Measurements from ENCODE around the gene ARID2.

DNA sequence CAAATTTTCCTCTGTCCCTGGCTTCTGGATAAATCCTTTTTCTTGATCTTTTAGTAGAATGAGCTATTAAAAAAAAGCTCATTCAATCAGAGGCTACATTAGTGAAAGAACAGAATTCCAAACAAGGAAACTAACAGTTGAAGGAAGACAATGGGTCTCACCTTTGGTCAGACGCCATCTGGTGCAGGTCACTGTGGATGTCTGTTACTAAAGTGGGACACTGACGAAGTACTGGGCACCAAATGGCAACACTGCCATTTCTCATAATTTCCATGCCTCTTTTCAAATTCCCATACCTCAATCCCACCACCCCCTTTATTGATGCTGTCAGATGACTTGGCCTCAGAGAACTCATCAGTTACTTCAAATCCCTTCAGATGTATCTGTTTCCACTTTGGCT lies 24.5 kb upstream of the ARID2 start:
- TF ChIP-seq, protein P1, sequence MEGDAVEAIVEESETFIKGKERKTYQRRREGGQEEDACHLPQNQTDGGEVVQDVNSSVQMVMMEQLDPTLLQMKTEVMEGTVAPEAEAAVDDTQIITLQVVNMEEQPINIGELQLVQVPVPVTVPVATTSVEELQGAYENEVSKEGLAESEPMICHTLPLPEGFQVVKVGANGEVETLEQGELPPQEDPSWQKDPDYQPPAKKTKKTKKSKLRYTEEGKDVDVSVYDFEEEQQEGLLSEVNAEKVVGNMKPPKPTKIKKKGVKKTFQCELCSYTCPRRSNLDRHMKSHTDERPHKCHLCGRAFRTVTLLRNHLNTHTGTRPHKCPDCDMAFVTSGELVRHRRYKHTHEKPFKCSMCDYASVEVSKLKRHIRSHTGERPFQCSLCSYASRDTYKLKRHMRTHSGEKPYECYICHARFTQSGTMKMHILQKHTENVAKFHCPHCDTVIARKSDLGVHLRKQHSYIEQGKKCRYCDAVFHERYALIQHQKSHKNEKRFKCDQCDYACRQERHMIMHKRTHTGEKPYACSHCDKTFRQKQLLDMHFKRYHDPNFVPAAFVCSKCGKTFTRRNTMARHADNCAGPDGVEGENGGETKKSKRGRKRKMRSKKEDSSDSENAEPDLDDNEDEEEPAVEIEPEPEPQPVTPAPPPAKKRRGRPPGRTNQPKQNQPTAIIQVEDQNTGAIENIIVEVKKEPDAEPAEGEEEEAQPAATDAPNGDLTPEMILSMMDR (tag by site-specific recombination; IDR thresholded peaks at IDR 0.05): no peak
- TF ChIP-seq, protein P2, sequence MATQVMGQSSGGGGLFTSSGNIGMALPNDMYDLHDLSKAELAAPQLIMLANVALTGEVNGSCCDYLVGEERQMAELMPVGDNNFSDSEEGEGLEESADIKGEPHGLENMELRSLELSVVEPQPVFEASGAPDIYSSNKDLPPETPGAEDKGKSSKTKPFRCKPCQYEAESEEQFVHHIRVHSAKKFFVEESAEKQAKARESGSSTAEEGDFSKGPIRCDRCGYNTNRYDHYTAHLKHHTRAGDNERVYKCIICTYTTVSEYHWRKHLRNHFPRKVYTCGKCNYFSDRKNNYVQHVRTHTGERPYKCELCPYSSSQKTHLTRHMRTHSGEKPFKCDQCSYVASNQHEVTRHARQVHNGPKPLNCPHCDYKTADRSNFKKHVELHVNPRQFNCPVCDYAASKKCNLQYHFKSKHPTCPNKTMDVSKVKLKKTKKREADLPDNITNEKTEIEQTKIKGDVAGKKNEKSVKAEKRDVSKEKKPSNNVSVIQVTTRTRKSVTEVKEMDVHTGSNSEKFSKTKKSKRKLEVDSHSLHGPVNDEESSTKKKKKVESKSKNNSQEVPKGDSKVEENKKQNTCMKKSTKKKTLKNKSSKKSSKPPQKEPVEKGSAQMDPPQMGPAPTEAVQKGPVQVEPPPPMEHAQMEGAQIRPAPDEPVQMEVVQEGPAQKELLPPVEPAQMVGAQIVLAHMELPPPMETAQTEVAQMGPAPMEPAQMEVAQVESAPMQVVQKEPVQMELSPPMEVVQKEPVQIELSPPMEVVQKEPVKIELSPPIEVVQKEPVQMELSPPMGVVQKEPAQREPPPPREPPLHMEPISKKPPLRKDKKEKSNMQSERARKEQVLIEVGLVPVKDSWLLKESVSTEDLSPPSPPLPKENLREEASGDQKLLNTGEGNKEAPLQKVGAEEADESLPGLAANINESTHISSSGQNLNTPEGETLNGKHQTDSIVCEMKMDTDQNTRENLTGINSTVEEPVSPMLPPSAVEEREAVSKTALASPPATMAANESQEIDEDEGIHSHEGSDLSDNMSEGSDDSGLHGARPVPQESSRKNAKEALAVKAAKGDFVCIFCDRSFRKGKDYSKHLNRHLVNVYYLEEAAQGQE (tag by site-specific recombination; IDR thresholded peaks at IDR 0.05): no peak
- TF ChIP-seq ZXDB (tag by site-specific recombination; IDR thresholded peaks at IDR 0.05): no peak
- TF ChIP-seq, protein P3, sequence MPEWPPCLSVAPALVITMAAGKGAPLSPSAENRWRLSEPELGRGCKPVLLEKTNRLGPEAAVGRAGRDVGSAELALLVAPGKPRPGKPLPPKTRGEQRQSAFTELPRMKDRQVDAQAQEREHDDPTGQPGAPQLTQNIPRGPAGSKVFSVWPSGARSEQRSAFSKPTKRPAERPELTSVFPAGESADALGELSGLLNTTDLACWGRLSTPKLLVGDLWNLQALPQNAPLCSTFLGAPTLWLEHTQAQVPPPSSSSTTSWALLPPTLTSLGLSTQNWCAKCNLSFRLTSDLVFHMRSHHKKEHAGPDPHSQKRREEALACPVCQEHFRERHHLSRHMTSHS (tag by site-specific recombination; IDR thresholded peaks at IDR 0.05): no peak
- no peak for TF ChIP-seq SETDB1 (IDR thresholded peaks at IDR 0.05; ENCODE audit: insufficient read length, low read length)
- TF ChIP-seq ZNF23 (tag by site-specific recombination; IDR thresholded peaks at IDR 0.05; ENCODE audit: borderline replicate concordance): no peak
- TF ChIP-seq ZNF274 (IDR thresholded peaks at IDR 0.05; ENCODE audit: low read length): no peak
- no peak for TF ChIP-seq ZNF274 (tag by site-specific recombination; IDR thresholded peaks at IDR 0.05; ENCODE audit: borderline replicate concordance)
- TF ChIP-seq, protein P4, sequence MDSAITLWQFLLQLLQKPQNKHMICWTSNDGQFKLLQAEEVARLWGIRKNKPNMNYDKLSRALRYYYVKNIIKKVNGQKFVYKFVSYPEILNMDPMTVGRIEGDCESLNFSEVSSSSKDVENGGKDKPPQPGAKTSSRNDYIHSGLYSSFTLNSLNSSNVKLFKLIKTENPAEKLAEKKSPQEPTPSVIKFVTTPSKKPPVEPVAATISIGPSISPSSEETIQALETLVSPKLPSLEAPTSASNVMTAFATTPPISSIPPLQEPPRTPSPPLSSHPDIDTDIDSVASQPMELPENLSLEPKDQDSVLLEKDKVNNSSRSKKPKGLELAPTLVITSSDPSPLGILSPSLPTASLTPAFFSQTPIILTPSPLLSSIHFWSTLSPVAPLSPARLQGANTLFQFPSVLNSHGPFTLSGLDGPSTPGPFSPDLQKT (IDR thresholded peaks at IDR 0.05; ENCODE audit: borderline replicate concordance, low read depth, low read length): no peak
- no peak for TF ChIP-seq HOXA7 (CRISPR knock-in tag; IDR thresholded peaks at IDR 0.05; ENCODE audit: borderline replicate concordance)
- TF ChIP-seq OSR2 (tag by site-specific recombination; IDR thresholded peaks at IDR 0.05): no peak
- no peak for TF ChIP-seq KLF7 (tag by site-specific recombination; IDR thresholded peaks at IDR 0.05; ENCODE audit: borderline replicate concordance)

Measured in HEK293 (cell line).